B cell (primary cell): ENCODE measurements around the gene PI4KA. TPM values are rescaled to one million over a fixed set of nuclear protein-coding genes. Genes with fewer than 3 reads are reported as not detected.
"Not testable (repeated sequence)": the region's sequence is repeated elsewhere in the genome, so short reads cannot be mapped to it uniquely, and the experiment has no call there.

Experiments used
- ATAC-seq: fragments of 200-7000 bp; cut with Tn5 transposase; one replicate; pipeline ENCODE4 v1.10.0; 2021; ENCODE audit warnings: low read depth, mild to moderate bottlenecking, moderate number of reproducible peaks, moderate library complexity
- CTCF ChIA-PET: fragments of 350-600 bp; sonication (Branson Sonifier 250); formaldehyde crosslinking; loops from one replicate; lab custom pipeline; 2021; ENCODE audit warnings: antibody characterized with exemption, inconsistent platforms; lab: Charles Lee
- POLR2A ChIA-PET: fragments of 350-600 bp; sonication (Branson Sonifier 250); formaldehyde crosslinking; loops from one replicate; lab custom pipeline; 2021; ENCODE audit warnings: antibody characterized with exemption; lab: Charles Lee
- DNase-seq: peaks from one replicate; pipeline ENCODE4 v3.0.0; 2013
- H2AFZ ChIP-seq: 2 replicates; pipeline ENCODE4 v1.6.1; 2012; ENCODE audit warnings: mild to moderate bottlenecking, low read depth, low read length; ENCODE audit not compliant: insufficient read depth, poor library complexity, severe bottlenecking
- H3K27ac ChIP-seq, 2 donors: 1 replicate in 1 of 2; 2 replicates in 1 of 2; pipeline ENCODE4 v1.5.1; 2012 to 2013; ENCODE audit warnings: low read length in 2 of 2, mild to moderate bottlenecking in 2 of 2, moderate library complexity in 1 of 2
- H3K27me3 ChIP-seq, 4 experiments: fragments of 200-600 bp in 1 of 4; sonication (generic) in 1 of 4; replicated peaks in 1 of 4; 1 replicate in 2 of 4; 2 replicates in 2 of 4; pipeline versions ENCODE4 v1.6.1 to v1.7.0; 2013 to 2016; ENCODE audit warnings: low read length in 3 of 4, mild to moderate bottlenecking in 2 of 4, mixed read lengths in 1 of 4, moderate library complexity in 1 of 4; ENCODE audit not compliant: insufficient read depth in 4 of 4, control insufficient read depth in 3 of 4; ENCODE audit errors: control extremely low read depth in 1 of 4
- H3K36me3 ChIP-seq, 2 experiments: replicated peaks in 1 of 2; 1 replicate in 1 of 2; 2 replicates in 1 of 2; pipeline versions ENCODE4 v1.6.1 to v1.7.1; 2013; ENCODE audit warnings: low read length in 1 of 2; ENCODE audit not compliant: insufficient read depth in 2 of 2, control insufficient read depth in 1 of 2; ENCODE audit errors: control extremely low read depth in 1 of 2, extremely low read depth in 1 of 2
- H3K4me1 ChIP-seq, 2 donors: fragments of 200-600 bp in 1 of 2; sonication (generic) in 1 of 2; 1 replicate in 1 of 2; 2 replicates in 1 of 2; pipeline versions ENCODE4 v1.5.1 to v1.6.1; 2013 to 2017; ENCODE audit warnings: low read length in 2 of 2; ENCODE audit not compliant: control insufficient read depth in 2 of 2, insufficient read depth in 2 of 2
- H3K4me2 ChIP-seq: replicated peaks from 2 replicates; pipeline ENCODE3; 2012; ENCODE audit warnings: mild to moderate bottlenecking, low read depth, low read length; ENCODE audit not compliant: poor library complexity, severe bottlenecking
- H3K4me3 ChIP-seq, 5 experiments: fragments of 200-600 bp in 1 of 5; sonication (generic) in 1 of 5; 1 replicate in 3 of 5; 2 replicates in 2 of 5; pipeline versions ENCODE4 v1.5.1 to v1.7.0; 2011 to 2016; ENCODE audit warnings: low read length in 4 of 5, mild to moderate bottlenecking in 4 of 5, low read depth in 2 of 5, control low read depth in 1 of 5, moderate library complexity in 1 of 5; ENCODE audit not compliant: insufficient read depth in 1 of 5; ENCODE audit errors: control extremely low read depth in 1 of 5, extremely low read depth in 1 of 5
- H3K79me2 ChIP-seq: fragments of 200-600 bp; sonication (generic); one replicate; pipeline ENCODE4 v1.6.0; 2016; ENCODE audit warnings: low read length; ENCODE audit not compliant: control insufficient read depth, insufficient read depth
- H3K9ac ChIP-seq: fragments of 200-600 bp; sonication (generic); 2 replicates; pipeline ENCODE4 v1.6.1; 2017; ENCODE audit warnings: mild to moderate bottlenecking, low read length, moderate library complexity
- H3K9me3 ChIP-seq, 3 donors: one replicate each; pipeline versions ENCODE4 v1.6.1 to v1.7.1; 2013; ENCODE audit warnings: low read length in 2 of 3; ENCODE audit not compliant: control insufficient read depth in 2 of 3, insufficient read depth in 1 of 3; ENCODE audit errors: control extremely low read depth in 1 of 3
- H4K20me1 ChIP-seq: 2 replicates; pipeline ENCODE4 v1.6.0; 2012; ENCODE audit warnings: mild to moderate bottlenecking, low read length; ENCODE audit not compliant: insufficient read depth, control insufficient read depth, poor library complexity, severe bottlenecking
- H3K27ac Mint-ChIP-seq: one replicate; pipeline ENCODE4 v1.8.0; 2021; ENCODE audit warnings: mixed read lengths
- H3K27me3 Mint-ChIP-seq: one replicate; pipeline ENCODE4 v1.8.0; 2021; ENCODE audit warnings: mixed read lengths
- H3K4me1 Mint-ChIP-seq: one replicate; pipeline ENCODE4 v1.8.0; 2021; ENCODE audit warnings: mixed read lengths
- H3K4me3 Mint-ChIP-seq: one replicate; pipeline ENCODE4 v1.8.0; 2021; ENCODE audit warnings: mixed read lengths
- H3K9me3 Mint-ChIP-seq: one replicate; pipeline ENCODE4 v1.8.0; 2022; ENCODE audit warnings: mixed read lengths; ENCODE audit not compliant: insufficient read depth
- CTCF ChIP-seq: fragments of 200-600 bp; IDR thresholded peaks from one replicate; pipeline ENCODE4 v1.8.0; 2022; ENCODE audit warnings: antibody characterized with exemption, mild to moderate bottlenecking
- EZH2 ChIP-seq: IDR thresholded peaks from 2 replicates; pipeline ENCODE4 v1.6.1; 2012; ENCODE audit warnings: borderline replicate concordance, low read depth, mild to moderate bottlenecking, moderate library complexity, low read length; ENCODE audit not compliant: insufficient read depth, poor library complexity, severe bottlenecking
- WGBS: methylation state at CpG from one replicate; pipeline ENCODE4 v1.1.5; 2013; ENCODE audit warnings: missing lambda C conversion rate; ENCODE audit not compliant: insufficient coverage; 5-methylcytosine and 5-hydroxymethylcytosine counted together
- intact Hi-C: fragments of 100-400 bp; cut with micrococcal nuclease; formaldehyde crosslinking; loops from one replicate; pipeline ENCODE4 v1.10.0; 2022
- polyA plus RNA-seq: library from polyadenylated mRNA; depleted of rRNA; stranded (reverse); fragments of >200 nt; gene quantifications from 2 replicates; pipeline ENCODE4 v1.2.3, GENCODE V29; 2012
- total RNA-seq, 2 donors: library from RNA; stranded (reverse); fragments of 120-200 nt in 1 of 2; gene quantifications; 1 replicate in 1 of 2; 2 replicates in 1 of 2; pipeline versions ENCODE4 v1.2.3 to v1.2.4, GENCODE V29; 2013 to 2022

The PI4KA gene
- total and polyA plus RNA-seq, 2 donors (not counting 1 experiment from before 2014, with no cell fraction given), result 85.9 to 156 TPM

DNA sequence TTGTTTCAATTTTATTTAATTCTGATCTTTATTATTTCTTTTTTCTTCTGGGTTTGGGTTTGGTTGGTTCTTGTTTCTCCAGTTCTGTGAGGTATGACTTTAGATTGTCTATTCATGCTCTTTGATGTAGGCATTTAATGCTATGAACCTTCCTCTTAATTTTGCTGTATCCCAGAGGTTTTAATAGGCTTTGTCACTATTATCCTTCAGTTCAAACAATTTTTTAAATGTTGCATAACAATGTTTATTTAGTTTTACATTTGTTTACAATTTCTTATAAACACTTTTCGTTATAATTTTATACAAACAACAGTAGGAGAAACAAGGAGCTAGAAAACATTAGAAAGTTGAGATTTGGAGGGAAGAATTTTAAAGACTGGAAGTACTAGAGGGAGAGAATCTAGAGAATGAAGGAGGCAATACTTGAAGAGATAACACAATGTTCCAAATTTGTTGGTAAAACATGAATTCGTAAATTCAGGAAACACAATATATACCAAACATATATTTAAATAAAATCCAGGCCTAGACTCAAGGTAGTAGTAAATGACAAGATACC lies 180.8 kb downstream of the PI4KA start:
- no peak for ATAC-seq
- H3K4me3 ChIP-seq, result no peak overlapping the region
- H3K27ac ChIP-seq, result no peak overlapping the region
- Mint-ChIP-seq H3K4me1 (no peaks in the 10 kb centered on the region), H3K27me3 (peaks cover 42% of the 10 kb centered on the region), H3K9me3 (peaks cover 3% of the 10 kb centered on the region), H3K27ac (no peak overlapping the region), H3K4me3 (no peak overlapping the region)
- no CpG with 5 or more reads among the region's 2 CpGs for WGBS
- ChIA-PET POLR2A (no interaction called here), CTCF (no interaction called here)
- no peaks in the 10 kb centered on the region for H3K36me3 ChIP-seq
- TF ChIP-seq EZH2, result no peak
- TF ChIP-seq CTCF, result no peak
- no peaks in the 10 kb centered on the region for H3K4me1 ChIP-seq
- DNase-seq, result no peak
- H3K79me2 ChIP-seq, result no peaks in the 10 kb centered on the region
- no peak overlapping the region for H3K9ac ChIP-seq
- intact Hi-C loops, result no loop called here
- H3K4me2 ChIP-seq, result no peak overlapping the region
- no peak overlapping the region for H2AFZ ChIP-seq
- peaks cover 0 to 15% (median 3%) of the 10 kb centered on the region in 4 experiments for H3K27me3 ChIP-seq
- H3K9me3 ChIP-seq, result no peaks in the 10 kb centered on the region
- no peaks in the 10 kb centered on the region for H4K20me1 ChIP-seq

- H3K36me3 ChIP-seq, H2AFZ ChIP-seq, DNase-seq, H3K27ac ChIP-seq, H3K4me3 ChIP-seq, H3K79me2 ChIP-seq, H3K9ac ChIP-seq, H3K4me2 ChIP-seq, intact Hi-C loops, H3K4me3 Mint-ChIP-seq, H3K27ac Mint-ChIP-seq, ATAC-seq, H3K4me1 Mint-ChIP-seq, H4K20me1 ChIP-seq, H3K9me3 ChIP-seq, POLR2A ChIA-PET, H3K9me3 Mint-ChIP-seq, H3K4me1 ChIP-seq: not testable (repeated sequence)
- CTCF ChIA-PET, result interaction anchor here (1.0 kb wide), 1 partner anchor 66 kb away, joined by 4 read pairs; no protein-coding TSS in a partner anchor
- peaks cover 0 to 22% (median 6%) of the 10 kb centered on the region in 4 experiments for H3K27me3 ChIP-seq
- peaks cover 47% of the 10 kb centered on the region for H3K27me3 Mint-ChIP-seq
- no CpG with 5 or more reads among the region's 1 CpG for WGBS
Measured at GRCh38 chr22:20675613-20676012, 183.0 kb downstream of the PI4KA start.
